ENCODE measurements around the gene BLOC1S1. TPM values are rescaled to one million over a fixed set of nuclear protein-coding genes. Genes with fewer than 3 reads are reported as not detected.

The BLOC1S1 gene
- total RNA-seq, 4 donors from 2014 or later: 117 to 440 (median 246) TPM

DNA sequence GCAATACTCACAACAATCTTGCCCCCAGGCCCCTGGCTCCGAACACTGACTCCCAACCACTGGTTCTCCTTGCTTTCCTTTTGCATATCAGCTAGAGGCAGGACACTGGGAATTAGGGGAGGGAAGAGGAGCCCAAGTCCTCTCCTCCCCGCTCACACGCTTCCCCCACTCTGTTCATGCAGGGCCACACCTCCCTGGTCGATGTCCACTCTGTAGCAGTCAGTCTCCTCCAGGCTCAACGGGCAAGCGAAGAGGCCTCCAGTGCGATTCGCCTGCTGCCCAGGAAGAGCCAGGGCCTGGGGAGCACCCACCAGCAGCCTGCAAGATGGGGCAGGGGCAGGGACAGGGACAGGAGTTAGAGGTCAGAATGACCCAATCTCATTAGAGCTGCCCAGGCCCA lies 13.0 kb upstream of the BLOC1S1 start:
- 88% methylated on average over 8 of the region's 8 CpGs for WGBS, 2 donors
- no peak overlapping the region for H3K27ac ChIP-seq
- H3K36me3 ChIP-seq: no peaks in the 10 kb centered on the region
- no peaks in the 10 kb centered on the region for H3K9me3 ChIP-seq
- H3K27me3 ChIP-seq: no peaks in the 10 kb centered on the region
- intact Hi-C loops (cut with DNase I): no loop called here
- DNase-seq: no peak
- H3K4me3 ChIP-seq (replicated peaks in 1 of 3): no peak overlapping the region
- H3K4me1 ChIP-seq: peaks cover 3 to 8% of the 10 kb centered on the region in 2 donors
- TF ChIP-seq, protein P1, sequence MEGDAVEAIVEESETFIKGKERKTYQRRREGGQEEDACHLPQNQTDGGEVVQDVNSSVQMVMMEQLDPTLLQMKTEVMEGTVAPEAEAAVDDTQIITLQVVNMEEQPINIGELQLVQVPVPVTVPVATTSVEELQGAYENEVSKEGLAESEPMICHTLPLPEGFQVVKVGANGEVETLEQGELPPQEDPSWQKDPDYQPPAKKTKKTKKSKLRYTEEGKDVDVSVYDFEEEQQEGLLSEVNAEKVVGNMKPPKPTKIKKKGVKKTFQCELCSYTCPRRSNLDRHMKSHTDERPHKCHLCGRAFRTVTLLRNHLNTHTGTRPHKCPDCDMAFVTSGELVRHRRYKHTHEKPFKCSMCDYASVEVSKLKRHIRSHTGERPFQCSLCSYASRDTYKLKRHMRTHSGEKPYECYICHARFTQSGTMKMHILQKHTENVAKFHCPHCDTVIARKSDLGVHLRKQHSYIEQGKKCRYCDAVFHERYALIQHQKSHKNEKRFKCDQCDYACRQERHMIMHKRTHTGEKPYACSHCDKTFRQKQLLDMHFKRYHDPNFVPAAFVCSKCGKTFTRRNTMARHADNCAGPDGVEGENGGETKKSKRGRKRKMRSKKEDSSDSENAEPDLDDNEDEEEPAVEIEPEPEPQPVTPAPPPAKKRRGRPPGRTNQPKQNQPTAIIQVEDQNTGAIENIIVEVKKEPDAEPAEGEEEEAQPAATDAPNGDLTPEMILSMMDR (IDR thresholded peaks at IDR 0.05): no peak
- no peak for TF ChIP-seq POLR2A (IDR thresholded peaks at IDR 0.05)

DNA sequence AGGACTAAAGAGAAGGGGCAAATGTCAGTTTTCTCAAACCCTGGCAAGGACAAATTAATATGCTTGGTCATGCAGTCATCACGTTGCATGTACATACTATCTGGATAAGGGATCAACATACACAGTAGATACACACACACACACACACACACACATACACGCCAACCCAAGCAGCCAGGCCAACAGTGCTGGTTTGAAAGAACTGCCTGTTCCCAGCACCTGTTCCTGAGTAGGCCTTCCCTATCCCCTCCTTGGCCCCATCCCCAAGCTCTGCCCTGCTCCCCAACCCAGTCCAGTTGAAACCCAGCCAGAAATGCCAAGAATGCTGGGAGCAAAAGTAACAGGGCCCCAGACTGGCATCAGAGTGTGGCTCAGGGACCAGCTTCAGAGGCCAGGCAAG lies 12.6 kb upstream of the BLOC1S1 start:
- DNase-seq: no peak
- Histone ChIP-seq H3K4me1 (peaks cover 7 to 11% of the 10 kb centered on the region in 2 donors), H3K27me3 (no peaks in the 10 kb centered on the region), H3K9me3 (no peaks in the 10 kb centered on the region), H3K4me3 (replicated peaks in 1 of 3) (no peak overlapping the region), H3K36me3 (no peaks in the 10 kb centered on the region), H3K27ac (no peak overlapping the region)
- whole genome bisulfite sequencing, 2 donors: 56 to 74% methylated on average over 2 of the region's 2 CpGs
- no peak for TF ChIP-seq POLR2A (IDR thresholded peaks at IDR 0.05)
- TF ChIP-seq, protein P1 (IDR thresholded peaks at IDR 0.05): no peak
- intact Hi-C loops (cut with DNase I): no loop called here

DNA sequence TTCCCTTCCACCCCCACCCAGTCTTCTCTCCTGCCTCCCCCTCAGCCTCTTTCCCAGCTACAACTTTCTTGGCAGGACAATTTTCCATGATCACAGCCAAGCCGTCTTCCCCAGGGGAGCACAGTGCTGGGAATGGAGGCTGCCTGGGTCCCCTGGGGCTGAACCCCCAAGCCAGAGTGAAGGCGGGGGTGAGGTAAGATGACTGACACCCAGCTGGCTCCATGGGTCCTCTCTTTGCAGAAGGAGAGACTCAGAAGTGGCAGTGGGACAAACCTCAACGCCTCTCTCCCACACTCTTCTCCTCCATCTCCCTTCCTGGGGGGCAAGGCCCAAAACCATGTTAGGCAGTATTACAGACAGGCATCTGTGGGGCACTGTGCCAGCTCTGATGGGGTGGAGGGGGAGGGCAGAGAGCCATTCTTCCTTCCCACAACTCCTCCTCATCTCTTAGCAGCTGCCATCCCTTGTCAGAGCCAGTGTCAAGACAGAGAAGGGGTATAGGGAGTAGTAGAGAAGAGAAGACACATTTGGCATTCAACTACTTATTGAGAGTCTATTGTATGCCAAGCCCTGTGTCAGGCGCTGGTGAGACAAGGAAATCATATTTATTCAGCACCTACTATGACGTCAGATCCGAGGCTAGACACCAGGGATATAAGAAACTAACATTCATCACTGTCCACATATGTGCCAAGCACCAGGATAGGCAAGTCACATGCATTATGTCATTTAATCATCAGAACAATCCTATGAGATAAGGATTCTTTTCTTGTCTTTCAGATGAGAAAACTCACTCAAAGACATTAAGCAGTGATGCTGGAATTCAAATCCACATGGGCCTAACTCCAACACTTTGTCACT lies 11.7 kb upstream of the BLOC1S1 start:
- DNase-seq: no peak
- no peak overlapping the region for H3K27ac ChIP-seq
- H3K9me3 ChIP-seq: no peaks in the 10 kb centered on the region
- 82 to 83% methylated on average over 6 of the region's 6 CpGs for WGBS, 2 donors
- no peaks in the 10 kb centered on the region for H3K36me3 ChIP-seq
- H3K27me3 ChIP-seq: no peaks in the 10 kb centered on the region
- intact Hi-C loops (cut with DNase I): no loop called here
- peaks cover 9 to 15% of the 10 kb centered on the region in 2 donors for H3K4me1 ChIP-seq
- TF ChIP-seq, protein P1 (IDR thresholded peaks at IDR 0.05): no peak
- TF ChIP-seq POLR2A (IDR thresholded peaks at IDR 0.05): no peak
- H3K4me3 ChIP-seq (replicated peaks in 1 of 3): no peak overlapping the region

DNA sequence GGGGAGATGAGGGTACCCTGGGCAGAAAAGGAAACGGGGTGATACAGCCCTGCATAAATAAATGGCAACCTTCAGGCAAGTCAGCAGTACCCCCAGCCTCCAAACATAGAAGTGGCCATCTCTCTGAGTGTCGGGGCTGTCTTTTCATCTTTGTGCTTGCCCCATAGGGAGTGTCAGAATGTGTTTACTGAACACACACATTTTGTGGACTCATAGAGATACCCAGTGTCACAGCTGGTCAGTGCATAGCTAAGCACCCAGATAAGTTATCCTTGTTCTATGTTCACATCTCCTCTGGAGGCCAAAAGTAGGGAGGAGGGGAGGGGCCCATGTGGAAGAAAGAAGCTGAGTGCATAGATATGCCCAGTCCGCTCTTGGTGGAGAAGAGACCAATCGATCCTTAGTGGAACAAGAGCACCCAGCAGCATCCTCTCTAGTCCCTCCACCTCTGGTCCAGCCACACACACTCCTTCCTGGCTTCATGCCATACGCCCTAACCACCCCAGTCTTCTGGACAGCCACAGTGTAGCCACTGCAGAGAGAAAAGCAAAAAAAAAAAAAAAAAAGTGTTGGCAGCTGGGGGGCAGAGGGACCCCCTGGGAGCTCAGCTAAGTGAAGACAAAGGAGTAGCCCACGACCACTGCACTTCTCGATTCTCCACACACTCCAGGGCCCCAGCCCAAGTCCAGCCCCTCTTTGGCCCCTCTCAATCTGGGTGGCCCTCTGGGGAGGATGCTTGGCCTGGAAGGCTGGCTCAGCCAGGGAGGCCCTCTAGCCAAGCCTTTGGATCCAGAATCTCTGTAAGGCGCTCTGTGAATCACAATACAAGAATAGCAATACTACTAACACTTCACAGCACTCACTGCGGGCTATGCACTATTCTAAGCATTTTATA lies 10.8 kb upstream of the BLOC1S1 start:
- WGBS, 2 donors: 65 to 76% methylated on average over 9 of the region's 9 CpGs
- Histone ChIP-seq H3K9me3 (no peaks in the 10 kb centered on the region), H3K4me1 (peaks cover 9 to 15% of the 10 kb centered on the region in 2 donors), H3K27me3 (no peaks in the 10 kb centered on the region), H3K4me3 (replicated peaks in 1 of 3) (no peak overlapping the region), H3K27ac (no peak overlapping the region), H3K36me3 (no peaks in the 10 kb centered on the region)
- no peak for DNase-seq
- intact Hi-C loops (cut with DNase I): no loop called here
- TF ChIP-seq POLR2A (IDR thresholded peaks at IDR 0.05): no peak
- TF ChIP-seq, protein P1 (IDR thresholded peaks at IDR 0.05): no peak
